ENCODE results near the gene RREB1.
A peak's percentile ranks its signal among the peaks of the same experiment; 100 is the strongest.

RREB1 gene

GRCh38 chr6:7152462-7152861, 44.7 kb downstream of the RREB1 start:
- Histone ChIP-seq H3K9me2 (replicated peaks; ENCODE audit: control insufficient read depth, low read length) (no peaks in the 10 kb centered on the region), H3K4me1 (ENCODE audit: control insufficient read depth, low read length) (peaks cover 59% of the 10 kb centered on the region), H3K4me3 (ENCODE audit: low read length) (no peak overlapping the region), H4K20me1 (ENCODE audit: control insufficient read depth, insufficient read depth, low read depth, low read length) (peaks cover 33% of the 10 kb centered on the region; the same call in 1 of the 2 replicates), H3K27me3 (ENCODE audit: control insufficient read depth, low read length) (no peaks in the 10 kb centered on the region), H3K36me3 (ENCODE audit: control insufficient read depth, low read length) (no peaks in the 10 kb centered on the region; the same call in 1 of the 2 replicates), H3F3A (ENCODE audit: control insufficient read depth, insufficient read depth) (0 out of 2 replicates have a peak, but pooled peaks cover 8% of the 10 kb centered on the region), H3K4me2 (ENCODE audit: low read length) (no peak overlapping the region), H3K9me3 (ENCODE audit: control insufficient read depth, insufficient read depth, low read length) (no peaks in the 10 kb centered on the region), H3K27ac (ENCODE audit: low read depth, low read length) (no peak overlapping the region), H3K79me2 (ENCODE audit: control insufficient read depth, low read length) (peaks cover 88% of the 10 kb centered on the region)
- no peak for TF ChIP-seq CTCF (IDR thresholded peaks at IDR 0.05; ENCODE audit: low read depth, low read length, poor library complexity, severe bottlenecking)
- TF ChIP-seq EZH2phosphoT487 (IDR thresholded peaks at IDR 0.05; ENCODE audit: borderline replicate concordance, low read length): no peak

- Histone ChIP-seq H3K27me3 (ENCODE audit: control insufficient read depth, low read length) (no peaks in the 10 kb centered on the region), H3K4me1 (ENCODE audit: control insufficient read depth, low read length) (peaks cover 58% of the 10 kb centered on the region), H3K36me3 (ENCODE audit: control insufficient read depth, low read length) (no peaks in the 10 kb centered on the region), H3K9me2 (replicated peaks; ENCODE audit: control insufficient read depth, low read length) (no peaks in the 10 kb centered on the region), H3K4me3 (ENCODE audit: low read length) (no peak overlapping the region), H3K4me2 (ENCODE audit: low read length) (peak overlapping the region; percentile 59), H3F3A (ENCODE audit: control insufficient read depth, insufficient read depth) (0 out of 2 replicates have a peak, but pooled peaks cover 8% of the 10 kb centered on the region), H3K27ac (ENCODE audit: low read depth, low read length) (no peak overlapping the region), H4K20me1 (ENCODE audit: control insufficient read depth, insufficient read depth, low read depth, low read length) (peaks cover 39% of the 10 kb centered on the region), H3K79me2 (ENCODE audit: control insufficient read depth, low read length) (peaks cover 89% of the 10 kb centered on the region), H3K9me3 (ENCODE audit: control insufficient read depth, insufficient read depth, low read length) (no peaks in the 10 kb centered on the region)
- TF ChIP-seq EZH2phosphoT487 (IDR thresholded peaks at IDR 0.05; ENCODE audit: borderline replicate concordance, low read length) (no peak), CTCF (IDR thresholded peaks at IDR 0.05; ENCODE audit: low read depth, low read length, poor library complexity, severe bottlenecking) (no peak)
Observed at GRCh38 chr6:7153789-7154188, 46.0 kb downstream of the RREB1 start.

- H3K4me3 ChIP-seq (ENCODE audit: low read length): peak overlapping the region; percentile 40; the same call in 1 of the 2 replicates
- peaks cover 89% of the 10 kb centered on the region for H3K79me2 ChIP-seq (ENCODE audit: control insufficient read depth, low read length)
- H3K9me2 ChIP-seq (replicated peaks; ENCODE audit: control insufficient read depth, low read length): no peaks in the 10 kb centered on the region
- peaks cover 42% of the 10 kb centered on the region for H4K20me1 ChIP-seq (ENCODE audit: control insufficient read depth, insufficient read depth, low read depth, low read length)
- H3K4me1 ChIP-seq (ENCODE audit: control insufficient read depth, low read length): peaks cover 58% of the 10 kb centered on the region
- 0 out of 2 replicates have a peak, but pooled peaks cover 8% of the 10 kb centered on the region for H3F3A ChIP-seq (ENCODE audit: control insufficient read depth, insufficient read depth)
- no peaks in the 10 kb centered on the region for H3K27me3 ChIP-seq (ENCODE audit: control insufficient read depth, low read length)
- H3K9me3 ChIP-seq (ENCODE audit: control insufficient read depth, insufficient read depth, low read length): no peaks in the 10 kb centered on the region
- H3K4me2 ChIP-seq (ENCODE audit: low read length): peak overlapping the region; percentile 59
- no peak for TF ChIP-seq EZH2phosphoT487 (IDR thresholded peaks at IDR 0.05; ENCODE audit: borderline replicate concordance, low read length)
- no peak for TF ChIP-seq CTCF (IDR thresholded peaks at IDR 0.05; ENCODE audit: low read depth, low read length, poor library complexity, severe bottlenecking)
- H3K36me3 ChIP-seq (ENCODE audit: control insufficient read depth, low read length): no peaks in the 10 kb centered on the region
- H3K27ac ChIP-seq (ENCODE audit: low read depth, low read length): peak overlapping the region; percentile 3; the same call in 1 of the 2 replicates
Observed at GRCh38 chr6:7154341-7155139, 46.8 kb downstream of the RREB1 start.
